Measurements from ENCODE around the gene PSME3.

The PSME3 gene

DNA sequence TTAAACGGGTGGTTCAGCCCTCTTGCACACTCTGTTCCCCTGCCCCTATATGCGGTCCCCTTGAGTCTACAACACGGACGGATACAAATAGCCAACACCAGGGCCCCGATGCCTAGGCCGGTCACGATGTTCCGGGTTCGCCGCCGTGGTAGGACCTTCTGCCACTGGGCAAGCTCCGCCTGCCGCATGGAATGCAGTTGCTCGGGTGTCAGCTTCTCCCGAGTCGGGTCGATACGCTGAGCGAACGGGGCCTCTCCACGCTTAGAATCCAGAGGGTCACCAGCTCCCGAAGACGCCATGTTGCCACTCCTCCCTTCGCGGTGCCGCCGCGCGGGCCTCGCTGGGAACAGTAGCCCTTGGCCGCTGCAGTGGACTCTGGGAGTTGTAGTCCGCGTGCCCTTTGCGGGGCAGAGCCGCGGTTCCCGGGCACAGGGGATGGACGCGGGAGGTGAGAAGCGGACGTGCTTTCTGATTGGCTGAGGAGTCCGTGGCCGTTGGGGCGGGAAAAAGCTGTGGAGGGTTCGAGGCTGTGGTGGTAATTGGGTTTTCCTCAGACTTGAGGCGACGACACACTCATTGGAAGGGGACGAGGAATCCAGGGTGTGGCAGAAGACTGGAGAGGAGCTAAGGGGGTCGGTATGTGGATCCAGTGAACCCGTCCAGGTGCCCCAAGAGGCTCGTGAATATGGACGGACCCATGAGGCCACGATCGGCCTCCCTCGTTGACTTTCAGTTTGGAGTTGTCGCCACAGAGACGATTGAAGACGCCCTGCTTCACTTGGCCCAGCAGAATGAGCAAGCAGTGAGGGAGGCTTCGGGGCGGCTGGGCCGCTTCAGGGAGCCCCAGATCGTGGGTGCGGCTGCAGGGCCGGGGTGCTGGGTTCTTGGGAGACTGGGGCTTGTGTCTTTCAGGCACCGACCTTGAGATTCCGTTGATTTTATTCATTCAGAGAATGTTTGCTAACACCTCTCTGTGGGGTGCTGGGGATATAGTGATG is 34.5 kb upstream of the PSME3 start, which contains the start of the genes CNTD1 and COA3:
Gene CNTD1, plus strand, starts transcription at position 479 of the 998 bp plus-strand sequence. Its CDS starts 207 bp downstream, at position 686.
Gene COA3, minus strand, starts transcription at position 322 of the 998 bp plus-strand sequence. Its CDS starts 23 bp downstream, at position 299.
- H3K27me3 Mint-ChIP-seq (ENCODE audit: low read depth), result peaks cover 16% of the 10 kb centered on the region
- peak within 1 kb of the TSS; percentile 73 for H3K27ac Mint-ChIP-seq
- H3K4me3 Mint-ChIP-seq, result peak within 1 kb of the TSS; percentile 91
- H3K4me1 Mint-ChIP-seq (ENCODE audit: low read depth), result peaks cover 17% of the 10 kb centered on the region
- no peaks in the 10 kb centered on the region for H3K9me3 Mint-ChIP-seq
- H3K36me3 Mint-ChIP-seq (ENCODE audit: low read depth), result peaks cover 5% of the 10 kb centered on the region

DNA sequence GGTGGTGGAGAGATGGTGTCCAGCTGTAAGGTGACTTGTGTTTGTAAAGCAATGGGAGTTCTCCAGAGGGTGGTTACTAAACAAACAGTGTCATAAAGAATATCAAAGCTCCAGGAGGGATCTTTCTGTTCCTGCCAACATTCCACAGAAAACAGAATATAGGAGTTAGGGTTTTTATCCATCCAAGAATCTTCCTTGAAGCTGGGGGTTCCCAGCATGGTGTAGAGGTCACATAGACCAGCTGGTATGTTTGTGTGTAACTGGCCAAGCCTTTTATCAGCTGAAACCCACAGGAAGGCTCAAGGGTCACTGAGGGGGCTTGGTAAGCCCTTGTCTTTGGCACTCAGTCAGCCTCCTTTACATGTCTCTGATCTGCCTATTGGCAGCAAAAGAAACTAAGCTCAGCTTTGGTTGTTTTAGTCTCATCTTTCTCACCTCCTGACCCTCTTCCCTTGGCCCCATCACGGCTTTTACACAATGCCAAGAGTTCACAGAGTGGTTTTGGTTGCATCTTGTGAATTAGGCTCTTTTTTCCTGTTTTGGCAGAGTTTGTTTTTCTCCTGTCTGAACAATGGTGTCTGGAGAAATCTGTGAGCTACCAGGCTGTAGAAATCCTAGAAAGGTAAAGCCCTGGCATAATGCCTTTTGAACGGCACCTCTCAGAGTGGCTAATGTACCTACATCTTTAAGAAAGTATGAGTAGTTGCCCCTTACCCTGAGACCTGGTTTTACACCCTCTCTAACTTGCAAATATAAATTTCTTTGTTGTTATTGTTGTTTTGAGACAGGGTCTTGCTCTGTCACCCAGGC is 29.9 kb upstream of the PSME3 start:
- Mint-ChIP-seq H3K4me3 (no peak overlapping the region), H3K36me3 (ENCODE audit: low read depth) (peaks cover 4% of the 10 kb centered on the region), H3K4me1 (ENCODE audit: low read depth) (peaks cover 4% of the 10 kb centered on the region), H3K27ac (no peak overlapping the region), H3K27me3 (ENCODE audit: low read depth) (peaks cover 16% of the 10 kb centered on the region), H3K9me3 (no peaks in the 10 kb centered on the region)

- H3K9me3 Mint-ChIP-seq, result no peaks in the 10 kb centered on the region
- H3K27ac Mint-ChIP-seq, result no peak overlapping the region
- H3K4me1 Mint-ChIP-seq (ENCODE audit: low read depth), result no peaks in the 10 kb centered on the region
- no peak overlapping the region for H3K4me3 Mint-ChIP-seq
- peaks cover 11% of the 10 kb centered on the region for H3K36me3 Mint-ChIP-seq (ENCODE audit: low read depth)
- H3K27me3 Mint-ChIP-seq (ENCODE audit: low read depth), result peaks cover 13% of the 10 kb centered on the region
These were observed 28.3 kb upstream of the PSME3 start for GRCh38 chr17:42804918-42805367.

DNA sequence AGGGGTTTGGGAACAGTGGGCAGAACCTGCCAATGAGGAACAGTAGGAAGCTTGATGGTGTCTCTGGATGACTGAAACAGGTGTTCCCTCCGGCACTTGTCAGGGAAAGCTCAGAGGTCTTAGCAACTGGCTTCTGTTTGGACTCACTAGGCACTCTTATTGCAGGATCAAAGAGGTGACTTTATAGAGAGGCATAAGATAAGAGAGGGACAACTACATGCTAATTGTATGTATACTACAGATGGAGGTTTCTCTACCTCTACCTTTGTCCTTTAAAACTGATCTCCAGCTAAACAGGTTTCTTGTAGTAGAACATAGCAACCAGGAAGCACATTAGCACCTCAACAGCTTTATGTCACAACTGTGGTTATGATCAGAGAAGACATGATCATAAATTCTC is 26.9 kb upstream of the PSME3 start:
- Mint-ChIP-seq H3K27me3 (ENCODE audit: low read depth) (peaks cover 6% of the 10 kb centered on the region), H3K4me3 (no peak overlapping the region), H3K36me3 (ENCODE audit: low read depth) (peaks cover 20% of the 10 kb centered on the region), H3K27ac (no peak overlapping the region), H3K9me3 (no peaks in the 10 kb centered on the region), H3K4me1 (ENCODE audit: low read depth) (peaks cover 2% of the 10 kb centered on the region)

DNA sequence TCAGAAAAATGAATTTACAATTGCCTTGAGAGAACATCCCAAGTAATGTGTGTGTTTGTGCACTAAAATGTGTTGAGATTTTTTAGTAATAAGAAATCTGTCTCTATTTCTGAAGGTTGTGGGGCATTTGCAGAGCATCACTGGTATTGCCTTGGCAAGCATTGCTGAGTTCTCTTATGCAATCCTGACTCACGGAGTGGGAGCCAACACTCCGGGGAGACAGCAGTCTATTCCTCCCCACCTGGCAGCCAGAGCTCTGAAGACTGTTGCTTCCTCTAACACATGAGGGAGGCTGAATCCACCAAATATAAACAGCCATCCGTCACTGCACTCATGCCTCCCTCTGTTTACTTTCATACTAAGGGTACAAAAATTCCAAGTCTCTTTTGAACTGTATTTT is 23.9 kb upstream of the PSME3 start:
- H3K9me3 Mint-ChIP-seq, result no peaks in the 10 kb centered on the region
- H3K27ac Mint-ChIP-seq, result no peak overlapping the region

DNA sequence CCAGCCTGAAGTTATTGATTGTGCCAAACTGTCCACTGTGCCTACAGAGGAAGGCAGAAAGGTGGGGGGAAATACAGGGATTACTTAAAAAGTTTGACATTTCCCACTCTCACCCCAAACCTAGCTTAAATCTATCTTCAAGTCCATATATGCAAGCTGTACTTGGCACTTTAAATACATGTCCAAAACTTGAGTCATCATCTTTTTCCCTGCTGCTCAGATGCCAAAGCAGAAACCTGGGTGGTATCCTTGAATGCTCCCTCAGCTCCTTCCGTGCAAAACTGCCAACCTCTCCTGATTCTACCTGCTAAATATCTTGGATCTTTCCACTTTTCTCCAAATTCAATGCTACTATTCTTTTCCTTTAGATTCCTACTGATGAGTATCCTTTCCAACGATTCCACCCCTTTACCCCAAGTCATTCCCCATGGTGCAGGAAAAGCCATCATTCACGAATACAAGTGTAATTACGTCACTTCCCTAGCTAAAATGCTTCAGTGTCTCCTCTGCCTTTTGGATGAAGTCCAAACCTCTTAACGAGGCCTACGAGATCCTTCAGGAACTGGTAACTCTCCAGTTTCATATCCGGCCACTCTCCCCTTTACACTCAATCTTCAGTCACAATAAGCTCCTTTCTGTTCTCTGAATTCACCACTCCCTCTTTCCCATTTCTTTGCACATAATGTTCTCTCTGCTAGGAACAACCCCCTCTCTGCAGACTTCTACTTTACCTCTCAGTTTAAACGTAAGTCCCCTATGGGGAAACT is 18.4 kb upstream of the PSME3 start:
- peaks cover 55% of the 10 kb centered on the region for H3K36me3 Mint-ChIP-seq (ENCODE audit: low read depth)
- H3K4me1 Mint-ChIP-seq (ENCODE audit: low read depth), result peaks cover 5% of the 10 kb centered on the region
- H3K27me3 Mint-ChIP-seq (ENCODE audit: low read depth), result no peaks in the 10 kb centered on the region
- no peaks in the 10 kb centered on the region for H3K9me3 Mint-ChIP-seq
- H3K27ac Mint-ChIP-seq, result peak overlapping the region; percentile 45
- H3K4me3 Mint-ChIP-seq, result no peak overlapping the region

More for the DNA sequence above, 23.9 kb upstream of the PSME3 start:
- no peak overlapping the region for H3K4me3 Mint-ChIP-seq
- peaks cover 34% of the 10 kb centered on the region for H3K36me3 Mint-ChIP-seq (ENCODE audit: low read depth)
- H3K27me3 Mint-ChIP-seq (ENCODE audit: low read depth), result no peaks in the 10 kb centered on the region
- peaks cover 2% of the 10 kb centered on the region for H3K4me1 Mint-ChIP-seq (ENCODE audit: low read depth)

- Mint-ChIP-seq H3K4me3 (no peak overlapping the region), H3K27me3 (ENCODE audit: low read depth) (no peaks in the 10 kb centered on the region), H3K27ac (no peak overlapping the region), H3K4me1 (ENCODE audit: low read depth) (peaks cover 14% of the 10 kb centered on the region), H3K36me3 (ENCODE audit: low read depth) (peaks cover 51% of the 10 kb centered on the region), H3K9me3 (no peaks in the 10 kb centered on the region)
These were observed 15.3 kb upstream of the PSME3 start for GRCh38 chr17:42817866-42818265.

- peaks cover 16% of the 10 kb centered on the region for H3K4me1 Mint-ChIP-seq (ENCODE audit: low read depth)
These were observed 14.8 kb upstream of the PSME3 start for GRCh38 chr17:42818379-42818778.

GRCh38 chr17:42819939-42820535 is 13.2 kb upstream of the PSME3 start:
- H3K4me1 Mint-ChIP-seq (ENCODE audit: low read depth), result peaks cover 23% of the 10 kb centered on the region
- H3K27ac Mint-ChIP-seq, result no peak overlapping the region
- no peaks in the 10 kb centered on the region for H3K9me3 Mint-ChIP-seq
- peaks cover 47% of the 10 kb centered on the region for H3K36me3 Mint-ChIP-seq (ENCODE audit: low read depth)
- no peaks in the 10 kb centered on the region for H3K27me3 Mint-ChIP-seq (ENCODE audit: low read depth)
- H3K4me3 Mint-ChIP-seq, result no peak overlapping the region

More at GRCh38 chr17:42818379-42818778, 14.8 kb upstream of the PSME3 start:
- H3K36me3 Mint-ChIP-seq (ENCODE audit: low read depth), result peaks cover 51% of the 10 kb centered on the region
- no peak overlapping the region for H3K4me3 Mint-ChIP-seq
- no peaks in the 10 kb centered on the region for H3K9me3 Mint-ChIP-seq
- H3K27ac Mint-ChIP-seq, result no peak overlapping the region
- H3K27me3 Mint-ChIP-seq (ENCODE audit: low read depth), result no peaks in the 10 kb centered on the region

- peaks cover 21% of the 10 kb centered on the region for H3K4me1 Mint-ChIP-seq (ENCODE audit: low read depth)
- H3K27ac Mint-ChIP-seq, result no peak overlapping the region
- no peaks in the 10 kb centered on the region for H3K9me3 Mint-ChIP-seq
- H3K36me3 Mint-ChIP-seq (ENCODE audit: low read depth), result peaks cover 36% of the 10 kb centered on the region
- H3K27me3 Mint-ChIP-seq (ENCODE audit: low read depth), result no peaks in the 10 kb centered on the region
- H3K4me3 Mint-ChIP-seq, result peak overlapping the region; percentile 20
These were observed 12.0 kb upstream of the PSME3 start for GRCh38 chr17:42821176-42821575.

GRCh38 chr17:42827472-42827871 is 5.7 kb upstream of the PSME3 start:
- Mint-ChIP-seq H3K4me1 (ENCODE audit: low read depth) (peaks cover 20% of the 10 kb centered on the region), H3K36me3 (ENCODE audit: low read depth) (peaks cover 9% of the 10 kb centered on the region), H3K9me3 (no peaks in the 10 kb centered on the region), H3K4me3 (no peak overlapping the region), H3K27me3 (ENCODE audit: low read depth) (peaks cover 22% of the 10 kb centered on the region), H3K27ac (no peak overlapping the region)

DNA sequence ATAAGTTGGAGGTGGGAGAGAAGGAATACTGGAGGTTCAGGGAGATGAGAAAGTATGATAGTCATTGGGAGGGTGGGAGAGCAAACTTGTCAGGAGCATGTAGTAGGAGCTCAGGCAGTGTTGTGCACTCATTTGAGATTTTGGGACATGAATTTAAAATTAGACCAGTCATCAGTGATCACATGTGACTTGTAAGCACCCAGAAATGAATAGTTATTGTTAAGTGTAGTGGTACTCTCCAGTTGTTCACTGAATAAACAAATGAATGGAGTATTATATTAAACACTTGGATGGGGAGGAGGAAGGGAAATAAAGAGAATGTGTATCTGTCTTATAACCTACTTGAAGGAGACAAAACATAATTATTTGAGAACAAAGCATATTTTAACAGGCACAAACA is 2.2 kb upstream of the PSME3 start:
- Mint-ChIP-seq H3K9me3 (no peaks in the 10 kb centered on the region), H3K4me1 (ENCODE audit: low read depth) (peaks cover 19% of the 10 kb centered on the region), H3K27me3 (ENCODE audit: low read depth) (peaks cover 22% of the 10 kb centered on the region), H3K4me3 (peak overlapping the region; percentile 4), H3K27ac (no peak overlapping the region), H3K36me3 (ENCODE audit: low read depth) (peaks cover 9% of the 10 kb centered on the region)

DNA sequence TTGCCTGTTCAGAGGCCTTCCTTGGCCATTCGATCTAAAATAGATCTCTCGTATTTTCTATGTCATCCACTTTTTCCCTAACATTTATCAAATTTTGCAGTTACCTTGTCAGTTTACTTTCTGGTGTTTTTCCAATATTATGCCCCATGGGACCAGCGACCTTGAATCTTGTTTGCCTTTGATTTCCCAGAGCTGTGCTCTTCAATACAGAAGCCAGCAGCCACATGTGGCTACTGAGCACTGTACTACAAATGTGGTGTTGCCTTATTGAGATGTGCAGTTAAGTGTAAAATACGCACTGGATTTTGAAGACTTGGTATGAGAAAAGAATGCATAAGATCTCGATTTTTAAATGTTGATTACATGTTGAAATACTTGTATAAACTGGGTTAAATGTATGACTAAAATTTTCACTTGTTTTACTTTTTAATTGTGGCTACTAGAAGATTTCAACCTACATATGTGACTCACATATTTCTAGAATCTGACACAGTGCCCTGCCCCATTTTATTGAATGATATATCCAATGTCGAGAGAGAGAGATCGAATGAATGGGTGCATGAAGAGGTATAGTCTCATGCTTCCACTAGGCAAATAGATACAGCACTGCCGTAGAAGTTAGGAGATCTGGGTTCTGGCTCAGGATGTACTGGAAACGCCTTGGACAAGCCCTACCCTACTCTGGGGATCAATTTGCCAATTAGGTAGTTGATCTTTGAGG is 824 bp upstream of the PSME3 start:
- Mint-ChIP-seq H3K36me3 (ENCODE audit: low read depth) (peaks cover 14% of the 10 kb centered on the region), H3K4me1 (ENCODE audit: low read depth) (peaks cover 21% of the 10 kb centered on the region), H3K9me3 (no peaks in the 10 kb centered on the region), H3K4me3 (peak overlapping the region; percentile 93), H3K27ac (peak overlapping the region; percentile 97), H3K27me3 (ENCODE audit: low read depth) (peaks cover 17% of the 10 kb centered on the region)

All from T-helper 1 cell treated with Interleukin-12 subunit alpha and Interleukin-12 subunit beta and Interleukin-4 antibody, amounts not matched to agents 30 μg/mL and 1 μg/mL, for 36 hours (primary cell).